ENCODE measurements around the gene ABI2.
"Not testable (repeated sequence)": the region's sequence is repeated elsewhere in the genome, so short reads cannot be mapped to it uniquely, and the experiment has no call there.

Gene ABI2

GRCh38 chr2:203327901-203328759 is at the start of gene ABI2:
Gene ABI2, plus strand, starts transcription at chr2:203328394. Its CDS starts 121 bp downstream, at chr2:203328515.
- peak; percentile 51 for DNase-seq

GRCh38 chr2:203279288-203279687 is 48.9 kb upstream of the ABI2 start:
- DNase-seq = no peak

- DNase-seq = no peak
Measured at GRCh38 chr2:203280428-203281064, 47.6 kb upstream of the ABI2 start.

- DNase-seq = no peak
Measured at GRCh38 chr2:203282101-203282500, 46.1 kb upstream of the ABI2 start.

- DNase-seq = no peak
Measured at GRCh38 chr2:203286532-203286931, 41.7 kb upstream of the ABI2 start.

- no peak for DNase-seq
Measured at GRCh38 chr2:203301667-203302066, 26.5 kb upstream of the ABI2 start.

- not testable (repeated sequence) for DNase-seq
Measured at GRCh38 chr2:203302586-203302985, 25.6 kb upstream of the ABI2 start.

GRCh38 chr2:203310688-203311436 is 17.3 kb upstream of the ABI2 start:
- no peak for DNase-seq

GRCh38 chr2:203326356-203326755 is 1.8 kb upstream of the ABI2 start:
- no peak for DNase-seq

- no peak for DNase-seq
Measured at GRCh38 chr2:203327582-203327900, 653 bp upstream of the ABI2 start.

- peak; percentile 13 for DNase-seq
Measured at GRCh38 chr2:203328760-203329540, 756 bp downstream of the ABI2 start.

- no peak for DNase-seq
Measured at GRCh38 chr2:203330434-203330833, 2.2 kb downstream of the ABI2 start.

- no peak for DNase-seq
Measured at GRCh38 chr2:203338322-203338721, 10.1 kb downstream of the ABI2 start.

GRCh38 chr2:203340791-203341487 is 12.7 kb downstream of the ABI2 start:
- DNase-seq = no peak

- DNase-seq = no peak
Measured at GRCh38 chr2:203341741-203342310, 13.6 kb downstream of the ABI2 start.

- not testable (repeated sequence) for DNase-seq
Measured at GRCh38 chr2:203342374-203342773, 14.2 kb downstream of the ABI2 start.

- no peak for DNase-seq
Measured at GRCh38 chr2:203344667-203345066, 16.5 kb downstream of the ABI2 start.

- no peak for DNase-seq
Measured at GRCh38 chr2:203346612-203347011, 18.4 kb downstream of the ABI2 start.

GRCh38 chr2:203347375-203347774 is 19.2 kb downstream of the ABI2 start:
- no peak for DNase-seq

- DNase-seq = no peak
Measured at GRCh38 chr2:203352604-203353255, 24.5 kb downstream of the ABI2 start.

- DNase-seq = no peak
Measured at GRCh38 chr2:203354966-203355365, 26.8 kb downstream of the ABI2 start.

Data from activated gamma-delta T cell treated with Interleukin-2 at 50 U/mL for 16 hours (primary cell).